Caco-2 (cell line): ENCODE data around the gene FAM76A. TPM values are rescaled to one million over a fixed set of nuclear protein-coding genes. Genes with fewer than 3 reads are reported as not detected.
A peak's percentile ranks its signal among the peaks of the same experiment; 100 is the strongest.

Source experiments
- BruUV-seq: library from RNA; stranded (reverse); fragments of 400-500 nt; replicated peaks from 2 replicates; lab custom pipeline; 2021; lab: Mats Ljungman, UMichigan
- CTCF ChIA-PET: fragments of 300-600 bp; sonication (Branson Sonifier 250); formaldehyde crosslinking; loops from one replicate; lab custom pipeline; 2022; ENCODE audit warnings: antibody characterized with exemption; lab: Charles Lee
- POLR2A ChIA-PET: fragments of 300-600 bp; sonication (Branson Sonifier 250); formaldehyde crosslinking; loops from one replicate; lab custom pipeline; 2022; ENCODE audit warnings: antibody characterized with exemption; lab: Charles Lee
- DNase-seq, 2 experiments: peaks; one replicate each; pipeline versions ENCODE4 v3.0.0 to v3.0.0-alpha.2; 2020 to 2022
- H3K27me3 ChIP-seq: replicated peaks from 2 replicates; pipeline ENCODE4 v1.6.0; 2011; ENCODE audit warnings: low read length; ENCODE audit not compliant: control insufficient read depth, insufficient read depth
- H3K36me3 ChIP-seq: 2 replicates; pipeline ENCODE4 v1.5.1; 2011; ENCODE audit warnings: low read length; ENCODE audit not compliant: control insufficient read depth, insufficient read depth
- H3K4me1 ChIP-seq: fragments of 250-450 bp; sonication (Bioruptor Pico); 2 replicates; pipeline ENCODE4 v1.5.1; 2020; ENCODE audit warnings: mild to moderate bottlenecking
- H3K4me3 ChIP-seq: 2 replicates; pipeline ENCODE4 v1.5.1; 2011; ENCODE audit warnings: low read depth, mild to moderate bottlenecking, control low read depth, low read length
- H3K9me3 ChIP-seq: fragments of 250-450 bp; sonication (Bioruptor Pico); 2 replicates; pipeline ENCODE4 v1.5.1; 2020; ENCODE audit warnings: mild to moderate bottlenecking, moderate library complexity
- H3K27ac Mint-ChIP-seq: one replicate; pipeline ENCODE4 v1.8.0; 2022; ENCODE audit warnings: mixed read lengths; ENCODE audit not compliant: unreplicated experiment
- H3K27me3 Mint-ChIP-seq: one replicate; pipeline ENCODE4 v1.8.0; 2022; ENCODE audit warnings: mixed read lengths; ENCODE audit not compliant: insufficient read depth, unreplicated experiment
- H3K36me3 Mint-ChIP-seq: one replicate; pipeline ENCODE4 v1.8.0; 2022; ENCODE audit warnings: mild to moderate bottlenecking, mixed read lengths; ENCODE audit not compliant: insufficient read depth, unreplicated experiment
- H3K4me1 Mint-ChIP-seq: one replicate; pipeline ENCODE4 v1.8.0; 2022; ENCODE audit warnings: low read depth, mixed read lengths; ENCODE audit not compliant: unreplicated experiment
- H3K4me3 Mint-ChIP-seq: one replicate; pipeline ENCODE4 v1.8.0; 2022; ENCODE audit warnings: mild to moderate bottlenecking, moderate library complexity, mixed read lengths; ENCODE audit not compliant: unreplicated experiment
- H3K9me3 Mint-ChIP-seq: one replicate; pipeline ENCODE4 v1.8.0; 2022; ENCODE audit warnings: mixed read lengths; ENCODE audit not compliant: unreplicated experiment
- intact Hi-C: fragments of 100-400 bp; cut with micrococcal nuclease; formaldehyde crosslinking; loops from one replicate; pipeline ENCODE4 v1.10.0; 2022; ENCODE audit not compliant: unreplicated experiment
- total RNA-seq: library from RNA; stranded (reverse); gene quantifications from 2 replicates; pipeline ENCODE4 v1.2.3, GENCODE V29; 2022
- TF ChIP-seq, protein P1 (sequence below), 2 experiments: fragments of 200-600 bp in 1 of 2; IDR thresholded peaks; 1 replicate in 1 of 2; 2 replicates in 1 of 2; pipeline versions ENCODE4 v1.5.1 to v1.8.0; 2011 to 2022; ENCODE audit warnings: antibody characterized with exemption in 1 of 2, control low read depth in 1 of 2, inconsistent platforms in 1 of 2, low read depth in 1 of 2, low read length in 1 of 2, mild to moderate bottlenecking in 1 of 2, moderate library complexity in 1 of 2; ENCODE audit not compliant: insufficient read depth in 1 of 2, severe bottlenecking in 1 of 2, unreplicated experiment in 1 of 2

FAM76A gene
- total RNA-seq, 1 experiment from 2014 or later = 9.8 TPM

DNA sequence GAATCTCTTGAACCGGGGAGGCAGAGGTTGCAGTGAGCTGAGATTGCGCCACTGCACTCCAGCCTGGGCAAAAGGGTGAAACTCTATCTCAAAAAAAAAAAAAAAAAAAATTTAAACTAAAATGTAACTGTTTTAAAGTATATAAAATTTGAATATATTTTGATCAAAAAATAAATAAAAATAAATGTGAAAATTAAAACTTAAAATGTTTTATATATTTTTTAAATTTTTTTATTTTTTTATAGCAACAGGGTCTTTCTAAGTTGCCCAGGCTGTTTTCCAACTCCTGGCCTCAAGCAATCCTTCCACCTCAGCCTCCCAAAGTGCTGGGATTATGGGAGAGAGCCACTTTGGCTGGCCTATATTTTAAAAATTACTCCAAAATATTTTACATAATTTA, 15.2 kb upstream of the FAM76A start:
- intact Hi-C loops = no loop called here
- BruUV-seq = no TSS peak
- no peaks in the 10 kb centered on the region for H3K36me3 Mint-ChIP-seq
- CTCF ChIA-PET = no interaction called here
- no peak for DNase-seq
- Histone ChIP-seq H3K4me3 (no peak overlapping the region), H3K27me3 (no peaks in the 10 kb centered on the region), H3K36me3 (no peaks in the 10 kb centered on the region), H3K4me1 (no peaks in the 10 kb centered on the region), H3K9me3 (no peaks in the 10 kb centered on the region)
- TF ChIP-seq, protein P1, sequence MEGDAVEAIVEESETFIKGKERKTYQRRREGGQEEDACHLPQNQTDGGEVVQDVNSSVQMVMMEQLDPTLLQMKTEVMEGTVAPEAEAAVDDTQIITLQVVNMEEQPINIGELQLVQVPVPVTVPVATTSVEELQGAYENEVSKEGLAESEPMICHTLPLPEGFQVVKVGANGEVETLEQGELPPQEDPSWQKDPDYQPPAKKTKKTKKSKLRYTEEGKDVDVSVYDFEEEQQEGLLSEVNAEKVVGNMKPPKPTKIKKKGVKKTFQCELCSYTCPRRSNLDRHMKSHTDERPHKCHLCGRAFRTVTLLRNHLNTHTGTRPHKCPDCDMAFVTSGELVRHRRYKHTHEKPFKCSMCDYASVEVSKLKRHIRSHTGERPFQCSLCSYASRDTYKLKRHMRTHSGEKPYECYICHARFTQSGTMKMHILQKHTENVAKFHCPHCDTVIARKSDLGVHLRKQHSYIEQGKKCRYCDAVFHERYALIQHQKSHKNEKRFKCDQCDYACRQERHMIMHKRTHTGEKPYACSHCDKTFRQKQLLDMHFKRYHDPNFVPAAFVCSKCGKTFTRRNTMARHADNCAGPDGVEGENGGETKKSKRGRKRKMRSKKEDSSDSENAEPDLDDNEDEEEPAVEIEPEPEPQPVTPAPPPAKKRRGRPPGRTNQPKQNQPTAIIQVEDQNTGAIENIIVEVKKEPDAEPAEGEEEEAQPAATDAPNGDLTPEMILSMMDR (IDR thresholded peaks at IDR 0.05; ENCODE audit: insufficient read depth in 1 of 2, low read depth in 1 of 2, low read length in 1 of 2, severe bottlenecking in 1 of 2, unreplicated experiment in 1 of 2) = no peak
- no peaks in the 10 kb centered on the region for H3K27me3 Mint-ChIP-seq
- no peak overlapping the region for H3K4me3 Mint-ChIP-seq
- no peak overlapping the region for H3K27ac Mint-ChIP-seq
- H3K9me3 Mint-ChIP-seq = peaks cover 3% of the 10 kb centered on the region
- peaks cover 7% of the 10 kb centered on the region for H3K4me1 Mint-ChIP-seq
- POLR2A ChIA-PET = no interaction called here

DNA sequence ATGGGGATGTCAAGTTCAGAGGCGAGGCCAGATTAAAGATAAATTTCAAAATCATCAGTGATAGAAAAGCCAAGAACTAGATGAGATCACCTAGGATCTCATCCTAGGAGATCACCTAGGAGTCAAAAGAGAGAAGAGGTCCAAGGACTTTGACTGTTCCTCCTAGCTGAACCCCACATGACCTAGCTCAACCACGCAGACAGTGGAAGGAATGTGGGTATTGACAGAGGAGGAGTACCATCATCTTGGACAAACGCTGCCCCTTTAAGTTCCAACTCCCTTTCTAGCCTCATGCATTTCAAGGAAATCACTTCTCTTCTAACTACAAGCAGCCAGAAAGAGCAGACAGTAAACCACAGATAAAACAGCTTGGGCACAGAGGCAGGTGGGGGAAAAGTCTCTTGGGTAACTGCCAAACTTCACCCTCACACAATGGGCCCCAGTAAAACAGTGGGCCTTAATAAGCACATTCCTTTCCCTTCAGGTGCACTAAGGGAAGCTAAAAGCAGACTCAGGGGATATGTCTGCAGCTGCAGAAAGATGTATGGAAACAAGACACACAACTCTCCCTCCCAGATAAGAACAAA, 12.5 kb upstream of the FAM76A start:
- Mint-ChIP-seq H3K4me3 (no peak overlapping the region), H3K27me3 (no peaks in the 10 kb centered on the region), H3K27ac (peak overlapping the region; percentile 73), H3K9me3 (peaks cover 18% of the 10 kb centered on the region), H3K4me1 (peaks cover 7% of the 10 kb centered on the region), H3K36me3 (no peaks in the 10 kb centered on the region)
- ChIA-PET POLR2A (no interaction called here), CTCF (no interaction called here)
- TF ChIP-seq, protein P1 (IDR thresholded peaks at IDR 0.05; ENCODE audit: insufficient read depth in 1 of 2, low read depth in 1 of 2, low read length in 1 of 2, severe bottlenecking in 1 of 2, unreplicated experiment in 1 of 2) = no peak
- Histone ChIP-seq H3K4me1 (no peaks in the 10 kb centered on the region), H3K36me3 (no peaks in the 10 kb centered on the region), H3K4me3 (no peak overlapping the region), H3K27me3 (no peaks in the 10 kb centered on the region), H3K9me3 (no peaks in the 10 kb centered on the region)
- BruUV-seq = no TSS peak
- intact Hi-C loops = no loop called here
- DNase-seq = no peak

DNA sequence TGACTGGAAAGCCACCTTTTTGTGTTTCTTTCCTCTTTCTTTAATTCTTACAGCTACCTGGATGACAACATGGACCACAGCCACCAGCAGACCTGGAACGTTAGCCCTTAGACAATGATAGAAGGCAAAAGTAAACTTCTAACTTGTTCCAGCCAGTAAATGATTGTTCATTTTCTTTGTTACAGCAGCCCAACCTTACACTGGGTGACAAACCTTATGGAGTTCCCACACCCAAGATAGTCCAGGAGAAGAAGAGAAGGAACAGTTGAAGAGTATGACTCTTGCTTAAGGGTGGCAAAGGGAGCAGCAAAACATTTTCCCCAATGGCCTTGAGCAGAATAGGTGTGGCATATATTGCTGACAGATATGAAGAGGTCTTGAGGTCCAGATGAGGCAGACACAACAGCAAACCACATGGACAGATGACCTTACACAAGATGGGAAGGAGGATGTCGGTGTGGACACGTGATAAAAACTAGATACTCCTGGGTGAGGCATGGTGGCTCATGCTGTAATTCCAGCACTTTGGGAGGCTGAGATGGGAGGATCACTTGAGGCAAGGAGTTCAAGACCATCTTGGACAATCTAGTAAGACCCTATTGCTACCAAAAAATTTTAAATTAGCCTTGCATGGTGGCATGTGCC, 11.8 kb upstream of the FAM76A start:
- Histone ChIP-seq H3K4me1 (no peaks in the 10 kb centered on the region), H3K27me3 (no peaks in the 10 kb centered on the region), H3K36me3 (no peaks in the 10 kb centered on the region), H3K9me3 (no peaks in the 10 kb centered on the region), H3K4me3 (no peak overlapping the region)
- ChIA-PET CTCF (no interaction called here), POLR2A (no interaction called here)
- intact Hi-C loops = no loop called here
- no TSS peak for BruUV-seq
- H3K4me3 Mint-ChIP-seq = no peak overlapping the region
- peaks cover 7% of the 10 kb centered on the region for H3K4me1 Mint-ChIP-seq
- H3K9me3 Mint-ChIP-seq = peaks cover 18% of the 10 kb centered on the region
- peak overlapping the region; percentile 73 for H3K27ac Mint-ChIP-seq
- H3K36me3 Mint-ChIP-seq = no peaks in the 10 kb centered on the region
- TF ChIP-seq, protein P1 (IDR thresholded peaks at IDR 0.05; ENCODE audit: insufficient read depth in 1 of 2, low read depth in 1 of 2, low read length in 1 of 2, severe bottlenecking in 1 of 2, unreplicated experiment in 1 of 2) = no peak
- no peak for DNase-seq
- no peaks in the 10 kb centered on the region for H3K27me3 Mint-ChIP-seq
